Measurements from ENCODE around the gene CRIM1. TPM values are rescaled to one million over a fixed set of nuclear protein-coding genes. Genes with fewer than 3 reads are reported as not detected.

Gene CRIM1
- total and polyA plus RNA-seq, 2 experiments from 2014 or later, result 10.5 to 36.4 TPM

GRCh38 chr2:36396878-36397539, 41.4 kb downstream of the CRIM1 start:
- Mint-ChIP-seq H3K4me3 (no peak overlapping the region), H3K9me3 (no peaks in the 10 kb centered on the region)
- H4K20me1 ChIP-seq (replicated peaks; ENCODE audit: insufficient read depth), result peaks cover 12% of the 10 kb centered on the region; the same call in 1 of the 2 replicates

More at GRCh38 chr2:36396878-36397539, 41.4 kb downstream of the CRIM1 start:
- TF ChIP-seq ZNF331 (CRISPR knock-in tag; IDR thresholded peaks at IDR 0.05; ENCODE audit: low read depth) (no peak), POLR2AphosphoS5 (IDR thresholded peaks at IDR 0.05; ENCODE audit: low read depth) (no peak), ZNF462 (CRISPR knock-in tag; IDR thresholded peaks at IDR 0.05) (no peak), ZNF114 (CRISPR knock-in tag; IDR thresholded peaks at IDR 0.05) (no peak), CREB1 (CRISPR knock-in tag; IDR thresholded peaks at IDR 0.05; ENCODE audit: low read depth) (no peak), EZH2 (IDR thresholded peaks at IDR 0.05; ENCODE audit: low read depth, unreplicated experiment) (no peak), REST (IDR thresholded peaks at IDR 0.05; ENCODE audit: unreplicated experiment) (no peak)
- TF ChIP-seq, protein P1, sequence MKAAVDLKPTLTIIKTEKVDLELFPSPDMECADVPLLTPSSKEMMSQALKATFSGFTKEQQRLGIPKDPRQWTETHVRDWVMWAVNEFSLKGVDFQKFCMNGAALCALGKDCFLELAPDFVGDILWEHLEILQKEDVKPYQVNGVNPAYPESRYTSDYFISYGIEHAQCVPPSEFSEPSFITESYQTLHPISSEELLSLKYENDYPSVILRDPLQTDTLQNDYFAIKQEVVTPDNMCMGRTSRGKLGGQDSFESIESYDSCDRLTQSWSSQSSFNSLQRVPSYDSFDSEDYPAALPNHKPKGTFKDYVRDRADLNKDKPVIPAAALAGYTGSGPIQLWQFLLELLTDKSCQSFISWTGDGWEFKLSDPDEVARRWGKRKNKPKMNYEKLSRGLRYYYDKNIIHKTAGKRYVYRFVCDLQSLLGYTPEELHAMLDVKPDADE (IDR thresholded peaks at IDR 0.05), result no peak
- Histone ChIP-seq H3K4me2 (no peak overlapping the region), H3K36me3 (ENCODE audit: insufficient read depth) (no peaks in the 10 kb centered on the region), H3K27me3 (ENCODE audit: insufficient read depth) (no peaks in the 10 kb centered on the region), H3F3A (replicated peaks; ENCODE audit: low read depth) (no peaks in the 10 kb centered on the region), H3K4me1 (ENCODE audit: insufficient read depth) (peaks cover 55% of the 10 kb centered on the region), H3K4me3 (no peak overlapping the region), H2AFZ (no peak overlapping the region), H3K27ac (ENCODE audit: low read depth) (no peak overlapping the region), H3K9me2 (ENCODE audit: insufficient read depth) (peaks cover 3% of the 10 kb centered on the region; the same call in 1 of the 2 replicates), H3K79me2 (replicated peaks; ENCODE audit: insufficient read depth) (peaks cover 97% of the 10 kb centered on the region)
- no peak overlapping the region for H3K27ac Mint-ChIP-seq
- DNase-seq (ENCODE audit: low spot score) (no peak), ATAC-seq (no peak)
- peaks cover 23% of the 10 kb centered on the region for H3K4me1 Mint-ChIP-seq
- H3K27me3 Mint-ChIP-seq (ENCODE audit: insufficient read depth, low read depth, poor library complexity), result peaks cover 1% of the 10 kb centered on the region
- H3K36me3 Mint-ChIP-seq (ENCODE audit: low read depth), result no peaks in the 10 kb centered on the region; the same call in 2 of the 3 replicates
